ENCODE data around the gene SECTM1.

SECTM1 gene

DNA sequence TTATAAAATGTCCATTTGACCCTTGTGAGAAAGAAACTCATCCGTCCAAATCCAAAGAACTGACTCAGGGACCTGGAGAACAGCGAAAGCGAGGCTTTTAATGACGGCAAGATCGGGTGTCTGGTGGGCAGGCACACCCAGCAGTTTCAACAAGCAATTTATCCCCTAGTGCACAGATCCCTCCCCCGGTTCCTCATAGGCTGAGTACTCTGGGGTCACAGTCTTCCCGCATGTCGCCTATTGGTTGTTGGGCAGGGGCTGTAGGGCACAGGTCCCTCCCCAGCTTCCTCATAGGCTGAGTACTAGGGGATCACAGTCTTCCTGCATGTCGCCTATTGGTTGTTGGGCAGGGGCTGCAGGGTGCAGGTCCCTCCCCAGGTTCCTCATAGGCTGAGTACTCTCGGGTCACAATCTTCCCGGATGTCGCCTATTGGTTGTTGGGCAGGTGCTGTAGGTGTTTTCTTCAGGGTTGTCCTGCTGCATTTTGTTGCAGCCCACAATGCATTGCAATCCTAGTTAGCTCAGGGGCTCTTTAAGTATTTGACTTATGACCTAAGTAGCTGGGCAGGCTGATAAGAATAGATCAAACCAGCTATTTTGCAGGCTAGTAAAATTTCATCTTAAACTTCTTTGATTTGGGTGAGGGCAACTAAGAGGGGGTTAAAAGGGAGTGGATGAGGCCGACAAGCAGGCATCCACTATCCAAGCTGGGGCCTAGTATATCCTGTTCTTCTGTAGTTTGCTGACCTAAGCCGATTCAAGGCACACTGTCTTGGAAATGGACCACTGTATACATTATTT lies 34.4 kb upstream of the SECTM1 start:
- Histone ChIP-seq H3K27me3 (ENCODE audit: control insufficient read depth, low read length) (peaks cover 19% of the 10 kb centered on the region), H3K4me2 (ENCODE audit: low read length) (no peak overlapping the region), H3F3A (ENCODE audit: control insufficient read depth, insufficient read depth) (no peaks in the 10 kb centered on the region), H3K36me3 (ENCODE audit: control insufficient read depth, low read length) (no peaks in the 10 kb centered on the region), H4K20me1 (ENCODE audit: control insufficient read depth, insufficient read depth, low read depth, low read length) (no peaks in the 10 kb centered on the region), H3K9me2 (replicated peaks; ENCODE audit: control insufficient read depth, low read length) (no peaks in the 10 kb centered on the region), H3K27ac (ENCODE audit: low read depth, low read length) (no peak overlapping the region), H3K9me3 (ENCODE audit: control insufficient read depth, insufficient read depth, low read length) (no peaks in the 10 kb centered on the region), H3K79me2 (ENCODE audit: control insufficient read depth, low read length) (no peaks in the 10 kb centered on the region), H3K4me1 (ENCODE audit: control insufficient read depth, low read length) (peaks cover 9% of the 10 kb centered on the region), H3K4me3 (ENCODE audit: low read length) (no peak overlapping the region)
- no peak for TF ChIP-seq CTCF (IDR thresholded peaks at IDR 0.05; ENCODE audit: low read depth, low read length, poor library complexity, severe bottlenecking)

DNA sequence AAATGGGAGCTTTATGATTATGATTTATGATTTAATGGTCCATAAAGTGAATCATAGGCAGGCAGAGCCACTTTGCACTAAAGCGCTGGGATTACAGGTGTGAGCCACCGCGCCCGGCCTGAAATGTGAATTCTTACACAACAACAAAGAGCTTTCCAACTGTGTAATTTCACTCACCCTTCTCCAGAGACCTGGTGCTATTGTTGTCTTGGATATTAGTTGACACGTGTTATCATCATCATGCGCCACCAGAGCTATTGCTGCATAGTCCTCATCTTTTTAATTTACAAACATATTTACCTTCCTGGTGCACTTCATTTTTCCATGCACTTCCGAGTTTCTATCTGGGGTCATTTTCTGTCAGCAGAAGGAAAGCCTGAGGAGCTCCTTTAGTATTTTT lies 33.2 kb upstream of the SECTM1 start:
- Histone ChIP-seq H3K9me2 (replicated peaks; ENCODE audit: control insufficient read depth, low read length) (no peaks in the 10 kb centered on the region), H3K27ac (ENCODE audit: low read depth, low read length) (no peak overlapping the region)

DNA sequence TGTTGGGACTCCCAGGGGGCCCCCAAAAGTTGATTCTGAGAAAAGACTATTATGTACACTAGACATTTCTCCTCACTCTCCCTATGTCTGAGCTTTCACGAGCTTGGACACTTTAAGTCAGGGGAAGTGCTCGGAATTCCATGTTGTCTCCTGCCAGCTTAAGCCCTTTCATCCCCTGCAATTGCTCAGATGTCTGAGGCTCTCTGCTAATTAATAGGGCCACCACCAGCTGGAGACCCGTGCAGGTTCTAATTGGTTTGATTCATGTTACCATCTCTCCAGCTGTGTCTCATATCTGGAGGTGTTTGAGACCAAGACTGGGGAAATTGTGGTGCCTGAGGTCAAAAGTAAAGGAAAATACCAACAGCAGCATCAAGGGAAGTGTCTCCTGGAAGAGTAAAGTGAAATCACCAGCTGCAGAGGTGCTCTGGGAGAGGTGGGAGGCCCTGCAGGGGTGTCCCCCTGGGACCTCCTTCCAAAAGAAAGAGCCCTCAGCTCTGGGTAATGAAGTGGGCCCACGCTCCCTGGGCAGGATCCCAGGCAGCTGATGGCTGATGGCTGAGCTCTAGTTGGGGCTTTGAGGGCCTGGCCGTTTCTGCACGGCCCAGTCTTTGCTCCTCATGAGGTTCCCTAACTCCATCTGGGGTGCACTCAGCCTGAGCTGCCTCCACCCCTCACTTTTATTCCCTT lies 32.2 kb upstream of the SECTM1 start:
- Histone ChIP-seq H3K4me1 (ENCODE audit: control insufficient read depth, low read length) (peaks cover 5% of the 10 kb centered on the region), H3K4me3 (ENCODE audit: low read length) (no peak overlapping the region), H3K9me2 (replicated peaks; ENCODE audit: control insufficient read depth, low read length) (no peaks in the 10 kb centered on the region), H3K27me3 (ENCODE audit: control insufficient read depth, low read length) (peaks cover 9% of the 10 kb centered on the region), H3K27ac (ENCODE audit: low read depth, low read length) (no peak overlapping the region), H3K79me2 (ENCODE audit: control insufficient read depth, low read length) (no peaks in the 10 kb centered on the region), H3K4me2 (ENCODE audit: low read length) (no peak overlapping the region), H3K9me3 (ENCODE audit: control insufficient read depth, insufficient read depth, low read length) (no peaks in the 10 kb centered on the region), H4K20me1 (ENCODE audit: control insufficient read depth, insufficient read depth, low read depth, low read length) (no peaks in the 10 kb centered on the region), H3F3A (ENCODE audit: control insufficient read depth, insufficient read depth) (no peaks in the 10 kb centered on the region), H3K36me3 (ENCODE audit: control insufficient read depth, low read length) (no peaks in the 10 kb centered on the region)
- no peak for TF ChIP-seq EZH2phosphoT487 (IDR thresholded peaks at IDR 0.05; ENCODE audit: borderline replicate concordance, low read length)
- TF ChIP-seq CTCF (IDR thresholded peaks at IDR 0.05; ENCODE audit: low read depth, low read length, poor library complexity, severe bottlenecking), result no peak

More for the DNA sequence above, 33.2 kb upstream of the SECTM1 start:
- Histone ChIP-seq H3K79me2 (ENCODE audit: control insufficient read depth, low read length) (no peaks in the 10 kb centered on the region), H3K27me3 (ENCODE audit: control insufficient read depth, low read length) (peaks cover 15% of the 10 kb centered on the region), H3F3A (ENCODE audit: control insufficient read depth, insufficient read depth) (no peaks in the 10 kb centered on the region), H3K36me3 (ENCODE audit: control insufficient read depth, low read length) (no peaks in the 10 kb centered on the region), H3K9me3 (ENCODE audit: control insufficient read depth, insufficient read depth, low read length) (no peaks in the 10 kb centered on the region), H3K4me2 (ENCODE audit: low read length) (no peak overlapping the region), H3K4me1 (ENCODE audit: control insufficient read depth, low read length) (peaks cover 9% of the 10 kb centered on the region), H3K4me3 (ENCODE audit: low read length) (no peak overlapping the region), H4K20me1 (ENCODE audit: control insufficient read depth, insufficient read depth, low read depth, low read length) (no peaks in the 10 kb centered on the region)
- TF ChIP-seq CTCF (IDR thresholded peaks at IDR 0.05; ENCODE audit: low read depth, low read length, poor library complexity, severe bottlenecking), result no peak
- no peak for TF ChIP-seq EZH2phosphoT487 (IDR thresholded peaks at IDR 0.05; ENCODE audit: borderline replicate concordance, low read length)

Data from DOHH2 (cell line).